ENCODE measurements around the gene PTGIS.
"Not testable (repeated sequence)": the region's sequence is repeated elsewhere in the genome, so short reads cannot be mapped to it uniquely, and the experiment has no call there.

The PTGIS gene

GRCh38 chr20:49579874-49580812, 12.2 kb upstream of the PTGIS start:
- DNase-seq (ENCODE audit: low read depth), result no peak

- no peak for DNase-seq (ENCODE audit: low read depth)
Observed at GRCh38 chr20:49579195-49579594, 11.3 kb upstream of the PTGIS start.

DNA sequence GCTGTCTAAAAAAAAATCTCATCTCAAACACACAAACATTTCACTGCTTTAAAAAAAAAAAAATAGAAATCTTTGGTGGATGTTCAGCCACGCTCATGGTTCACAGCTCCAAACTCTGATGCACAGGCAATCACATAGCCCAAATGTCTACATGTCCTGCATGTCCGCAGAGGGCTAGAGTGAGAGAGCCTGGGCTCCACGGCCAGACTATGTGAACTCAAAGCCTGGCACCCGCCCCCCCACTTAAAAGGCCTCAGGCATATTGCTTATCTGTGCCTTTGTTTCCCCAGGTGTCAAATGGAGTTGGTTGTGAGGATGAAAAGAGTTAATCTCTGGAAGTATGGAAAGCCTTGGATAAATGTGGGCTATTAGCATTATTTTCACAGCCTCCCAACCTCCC, 10.5 kb upstream of the PTGIS start:
- DNase-seq (ENCODE audit: low read depth), result no peak

GRCh38 chr20:49575551-49576060, 7.7 kb upstream of the PTGIS start:
- DNase-seq (ENCODE audit: low read depth), result no peak

DNA sequence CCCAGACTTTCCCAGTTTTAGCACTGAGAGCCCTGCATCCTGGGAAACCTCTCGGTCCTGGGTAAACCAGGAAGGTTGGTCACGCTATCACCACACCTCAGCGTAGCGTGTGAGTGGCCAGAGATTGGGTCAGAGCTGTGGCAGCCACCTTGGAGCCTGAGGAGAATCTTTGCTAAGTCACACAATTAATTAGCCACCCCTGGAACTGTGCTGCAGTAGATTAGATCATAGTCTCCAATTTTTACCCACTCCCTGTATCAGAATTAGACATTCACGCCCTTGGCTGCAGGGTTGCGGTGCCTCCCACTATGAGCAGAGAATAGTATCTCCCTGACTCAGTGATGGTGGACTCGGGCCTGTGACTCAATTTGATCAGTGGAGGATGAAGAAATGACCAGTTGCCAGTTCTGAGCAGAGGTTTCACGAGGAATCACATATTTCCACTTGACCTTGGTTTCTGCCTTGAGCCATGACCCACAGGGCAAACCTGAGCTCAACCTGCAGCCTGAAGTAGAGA, 6.0 kb upstream of the PTGIS start:
- DNase-seq (ENCODE audit: low read depth), result no peak

DNA sequence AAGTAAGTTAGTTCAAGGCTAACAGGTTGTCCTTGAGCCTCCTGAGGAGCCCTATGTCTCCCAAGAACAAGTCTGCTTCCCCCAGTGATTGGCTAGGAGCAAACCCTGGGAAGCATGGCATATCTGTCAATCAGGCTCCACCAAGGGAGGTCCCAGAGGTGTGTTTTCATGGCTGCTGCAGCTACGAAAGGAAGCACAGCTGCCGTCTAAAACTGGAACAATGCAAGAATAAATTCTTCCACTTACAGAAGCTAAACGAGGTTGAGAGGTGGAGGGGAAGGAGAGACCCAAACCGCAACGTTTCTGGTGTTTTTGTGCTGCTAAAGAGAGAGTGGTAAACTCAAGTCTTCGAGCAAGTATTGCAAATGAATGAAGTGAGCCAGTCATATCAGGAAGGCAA, 4.9 kb upstream of the PTGIS start:
- no peak for DNase-seq (ENCODE audit: low read depth)

- no peak for DNase-seq (ENCODE audit: low read depth)
Observed at GRCh38 chr20:49571553-49571835, 3.6 kb upstream of the PTGIS start.

- DNase-seq (ENCODE audit: low read depth), result no peak
Observed at GRCh38 chr20:49570828-49571552, 3.1 kb upstream of the PTGIS start.

DNA sequence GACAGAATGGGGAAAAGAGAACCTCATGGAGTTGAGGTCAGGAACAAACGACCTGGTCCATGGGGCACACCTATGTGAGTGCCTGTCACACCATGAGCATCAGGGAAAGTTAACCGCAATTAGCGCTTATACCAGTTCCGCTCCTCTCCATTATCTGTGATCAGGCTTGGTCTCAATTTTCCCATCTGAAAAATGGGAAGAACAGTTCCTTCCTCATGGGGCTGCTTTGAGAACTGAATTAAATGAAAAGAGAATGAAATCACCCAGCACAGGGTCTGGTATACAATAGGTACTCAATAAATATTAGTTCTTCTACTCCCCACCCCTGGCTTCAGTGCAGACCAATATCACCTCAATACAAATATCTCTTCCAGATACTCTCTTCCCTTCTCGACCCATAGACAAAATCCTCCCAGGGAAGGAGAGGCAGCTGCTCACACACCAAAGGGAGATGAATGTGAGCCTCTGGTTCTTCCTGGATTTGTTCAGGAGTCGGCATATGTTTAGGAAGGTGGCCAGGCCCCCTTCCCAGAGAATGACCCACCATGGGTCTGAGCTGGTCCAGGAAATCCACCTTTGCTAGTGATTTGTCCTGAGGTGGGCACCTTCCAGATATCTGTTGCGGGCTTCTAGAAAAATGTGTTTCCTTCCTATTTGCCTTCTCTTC, 2.4 kb upstream of the PTGIS start:
- DNase-seq (ENCODE audit: low read depth), result no peak

- DNase-seq (ENCODE audit: low read depth), result no peak
Observed at GRCh38 chr20:49569411-49570115, 1.6 kb upstream of the PTGIS start.

GRCh38 chr20:49568278-49569151, 578 bp upstream of the PTGIS start:
- DNase-seq (ENCODE audit: low read depth), result no peak

DNA sequence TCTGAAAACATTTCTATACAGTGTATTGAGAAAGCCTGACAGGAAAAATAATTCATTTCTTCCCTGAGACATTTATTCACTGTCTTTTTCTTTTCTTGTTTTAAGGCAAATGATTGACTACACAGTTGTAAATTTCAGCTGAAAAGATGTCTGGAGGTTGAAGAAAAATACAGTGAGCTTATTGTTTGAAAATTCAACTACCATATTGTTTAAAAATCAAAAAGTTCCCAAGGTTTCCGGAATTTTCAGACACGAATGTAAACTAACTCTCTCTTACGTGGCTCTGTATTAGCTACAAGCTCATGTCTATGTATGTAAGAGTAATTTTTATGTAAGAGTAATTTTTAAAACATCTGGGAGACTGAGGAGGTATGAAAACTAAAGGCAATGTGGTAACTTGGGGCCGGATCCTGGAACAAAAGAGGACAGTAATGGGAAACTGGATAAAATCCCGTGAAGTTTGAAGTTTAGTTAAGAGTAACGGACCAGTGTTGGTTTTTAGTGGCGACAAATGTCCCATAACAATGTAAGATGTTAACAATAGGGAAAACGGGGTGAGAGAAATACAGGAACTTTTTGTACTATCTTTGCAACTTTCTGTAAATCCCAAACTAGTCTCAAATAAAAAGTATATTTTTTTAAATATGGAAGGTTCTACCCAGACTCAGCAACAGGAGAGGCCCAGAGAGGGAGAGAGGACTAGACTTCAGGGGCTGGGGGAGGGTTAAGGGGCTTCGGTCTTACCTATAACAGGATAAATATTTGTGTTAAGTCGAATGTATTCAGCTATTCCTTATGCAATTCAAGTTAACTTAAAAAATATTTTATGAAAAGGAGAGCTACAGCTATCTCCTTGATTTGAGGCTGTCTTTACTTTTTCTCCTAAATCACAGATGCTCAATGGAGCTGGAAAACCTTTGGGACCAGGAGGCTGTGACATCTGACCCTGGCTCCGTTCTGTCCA, 1.3 kb downstream of the PTGIS start:
- DNase-seq (ENCODE audit: low read depth), result no peak

- not testable (repeated sequence) for DNase-seq (ENCODE audit: low read depth)
Observed at GRCh38 chr20:49564991-49565390, 2.9 kb downstream of the PTGIS start.

DNA sequence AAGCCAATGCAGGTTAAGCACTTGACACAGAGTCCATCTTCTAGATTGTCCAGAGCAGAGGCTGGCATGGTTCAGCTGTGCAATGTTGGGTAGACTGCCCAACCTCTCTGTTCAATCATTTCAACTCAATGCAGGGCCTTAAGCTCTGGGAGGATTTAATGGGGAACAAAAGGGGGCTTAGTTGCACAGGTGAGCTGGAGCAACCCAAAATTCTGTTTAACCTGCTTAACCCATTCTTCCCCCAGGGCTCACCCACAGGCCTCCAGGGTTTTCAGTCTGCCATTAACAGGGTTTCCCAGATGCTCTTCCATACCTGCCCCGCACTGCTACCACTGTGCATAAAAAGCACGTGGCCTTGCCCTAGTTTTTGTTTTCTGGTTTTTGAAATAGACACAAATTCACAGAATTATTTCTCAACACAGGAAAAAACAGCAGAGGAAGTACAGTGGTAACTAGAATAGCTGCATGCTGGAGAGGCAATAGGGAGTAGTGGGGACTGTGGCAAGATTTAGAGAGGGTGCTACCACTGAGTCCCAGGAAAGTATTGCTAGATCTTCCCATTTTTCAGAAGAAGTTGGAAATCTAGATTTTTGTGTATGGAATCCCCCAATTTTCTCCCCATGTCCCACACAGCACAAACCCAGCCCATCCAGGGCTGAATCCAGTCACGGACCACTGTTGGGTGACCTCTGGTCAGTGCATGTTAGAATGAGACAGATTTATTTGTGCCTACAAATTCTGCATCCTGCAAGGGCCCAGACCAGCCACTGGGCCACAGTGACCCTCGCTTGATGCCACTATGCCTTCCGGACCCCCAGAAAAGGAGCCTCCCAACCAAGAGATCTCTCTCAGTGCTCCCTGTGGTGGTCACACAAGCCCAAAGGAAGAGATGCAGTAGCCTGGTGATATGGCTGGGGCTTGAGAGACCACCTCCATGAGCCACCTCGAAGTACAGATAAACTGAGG, 4.6 kb downstream of the PTGIS start:
- DNase-seq (ENCODE audit: low read depth), result no peak

- peak; percentile 89 for DNase-seq (ENCODE audit: low read depth)
Observed at GRCh38 chr20:49562311-49563014, 5.5 kb downstream of the PTGIS start.

- no peak for DNase-seq (ENCODE audit: low read depth)
Observed at GRCh38 chr20:49561806-49562205, 6.1 kb downstream of the PTGIS start.

DNA sequence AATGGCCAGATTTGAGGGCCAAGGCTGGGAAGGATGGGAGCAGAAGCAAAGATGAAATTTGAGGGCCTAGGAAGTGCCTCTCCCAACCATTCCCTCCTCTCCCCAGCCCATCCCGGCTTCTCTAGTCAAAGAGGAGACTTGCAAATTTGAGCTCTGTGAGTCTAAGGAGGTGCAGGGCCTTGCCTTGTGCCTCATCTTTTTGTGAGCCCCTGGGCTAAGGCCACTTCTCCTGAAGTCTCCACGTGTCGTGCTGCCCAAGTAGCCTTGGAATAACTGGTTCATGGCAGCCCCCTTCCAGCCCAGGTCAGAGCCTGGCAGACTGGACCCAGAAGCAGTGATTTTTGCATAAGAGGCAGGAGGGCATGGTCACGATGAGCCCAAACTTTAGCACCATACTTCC, 6.7 kb downstream of the PTGIS start:
- no peak for DNase-seq (ENCODE audit: low read depth)

GRCh38 chr20:49560646-49561045, 7.3 kb downstream of the PTGIS start:
- DNase-seq (ENCODE audit: low read depth), result no peak
